Astrocyte of the cerebellum (primary cell): ENCODE data around the gene ZNF746.
A peak's percentile ranks its signal among the peaks of the same experiment; 100 is the strongest.

Experiments
- DNase-seq: peaks from one replicate; pipeline ENCODE4 v3.0.0-alpha.2; 2011; ENCODE audit warnings: low read depth
- H3K4me3 ChIP-seq: 2 replicates; pipeline ENCODE4 v1.5.1; 2011; ENCODE audit warnings: mild to moderate bottlenecking, low read depth, low read length, moderate library complexity
- CTCF ChIP-seq: IDR thresholded peaks from 2 replicates; pipeline ENCODE4 v1.5.1; 2012; ENCODE audit warnings: low read length, low read depth, moderate library complexity, mild to moderate bottlenecking; ENCODE audit errors: missing control alignments
- in situ Hi-C: cut with HindIII; loops from 2 replicates; pipeline ENCODE4 v1.10.0; 2017; ENCODE audit warnings: low sequenced_read_pairs

The ZNF746 gene

GRCh38 chr7:149431486-149432120, 66.0 kb downstream of the ZNF746 start:
- no peak for TF ChIP-seq CTCF
- DNase-seq: no peak
- in situ Hi-C loops: no loop called here
- H3K4me3 ChIP-seq: no peak overlapping the region

GRCh38 chr7:149430192-149430591, 67.4 kb downstream of the ZNF746 start:
- no peak for TF ChIP-seq CTCF
- no peak overlapping the region for H3K4me3 ChIP-seq
- DNase-seq: no peak
- in situ Hi-C loops: no loop called here

- TF ChIP-seq CTCF: no peak
- no peak for DNase-seq
- in situ Hi-C loops: no loop called here
- H3K4me3 ChIP-seq: no peak overlapping the region
Measured at GRCh38 chr7:149427893-149428292, 69.7 kb downstream of the ZNF746 start.

GRCh38 chr7:149427096-149427680, 70.4 kb downstream of the ZNF746 start:
- no peak for TF ChIP-seq CTCF
- in situ Hi-C loops: no loop called here
- no peak overlapping the region for H3K4me3 ChIP-seq
- no peak for DNase-seq

- no peak overlapping the region for H3K4me3 ChIP-seq
- in situ Hi-C loops: no loop called here
Measured at GRCh38 chr7:149423449-149424110, 74.0 kb downstream of the ZNF746 start.

GRCh38 chr7:149422914-149423301, 74.7 kb downstream of the ZNF746 start:
- in situ Hi-C loops: no loop called here
- H3K4me3 ChIP-seq: peak overlapping the region; percentile 12
- no peak for TF ChIP-seq CTCF
- DNase-seq: no peak

More at GRCh38 chr7:149423449-149424110, 74.0 kb downstream of the ZNF746 start:
- TF ChIP-seq CTCF: no peak
- no peak for DNase-seq
